ENCODE measurements around the gene CDC25B.

The CDC25B gene

DNA sequence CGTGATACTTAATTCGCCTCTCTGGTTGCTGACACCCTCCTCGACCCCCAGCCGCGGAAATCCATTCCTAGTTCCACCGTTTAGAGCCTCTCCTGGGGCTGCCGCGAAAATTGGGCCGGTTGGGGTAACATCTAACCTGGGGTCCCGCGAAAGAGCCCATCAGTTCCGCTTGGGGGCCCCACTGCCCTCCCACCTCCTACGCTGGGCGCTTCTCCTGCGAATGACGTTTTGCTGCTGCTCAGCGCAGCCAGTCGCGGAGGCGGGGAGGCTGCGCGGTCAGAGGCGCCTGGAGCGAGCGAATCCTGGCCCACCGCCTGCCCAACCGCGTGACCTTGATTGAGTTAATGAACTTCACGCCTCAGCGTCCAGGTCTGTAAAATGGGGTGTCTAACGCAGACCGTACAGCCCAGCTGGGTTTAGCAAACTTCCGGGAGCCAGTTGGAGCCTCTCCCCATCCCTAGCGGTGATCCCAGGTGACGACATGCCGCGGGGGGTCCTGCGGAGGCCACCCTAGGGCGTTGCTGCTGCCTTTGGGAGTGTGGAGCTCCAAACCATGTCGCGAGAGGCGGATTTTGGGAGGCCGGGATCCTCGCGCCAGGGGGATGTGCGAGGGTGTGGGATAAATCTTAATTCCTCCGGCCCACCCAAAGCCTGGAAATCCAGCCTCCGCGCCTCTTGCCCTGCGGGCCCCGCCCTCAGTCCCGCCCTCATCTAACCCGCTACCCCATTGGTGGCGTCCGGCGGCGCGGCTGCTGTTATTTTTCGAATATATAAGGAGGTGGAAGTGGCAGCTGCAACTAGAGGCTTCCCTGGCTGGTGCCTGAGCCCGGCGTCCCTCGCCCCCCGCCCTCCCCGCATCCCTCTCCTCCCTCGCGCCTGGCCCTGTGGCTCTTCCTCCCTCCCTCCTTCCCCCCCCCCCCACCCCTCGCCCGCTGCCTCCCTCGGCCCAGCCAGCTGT lies at the start of gene CDC25B (continued):
- TF ChIP-seq, protein P1, sequence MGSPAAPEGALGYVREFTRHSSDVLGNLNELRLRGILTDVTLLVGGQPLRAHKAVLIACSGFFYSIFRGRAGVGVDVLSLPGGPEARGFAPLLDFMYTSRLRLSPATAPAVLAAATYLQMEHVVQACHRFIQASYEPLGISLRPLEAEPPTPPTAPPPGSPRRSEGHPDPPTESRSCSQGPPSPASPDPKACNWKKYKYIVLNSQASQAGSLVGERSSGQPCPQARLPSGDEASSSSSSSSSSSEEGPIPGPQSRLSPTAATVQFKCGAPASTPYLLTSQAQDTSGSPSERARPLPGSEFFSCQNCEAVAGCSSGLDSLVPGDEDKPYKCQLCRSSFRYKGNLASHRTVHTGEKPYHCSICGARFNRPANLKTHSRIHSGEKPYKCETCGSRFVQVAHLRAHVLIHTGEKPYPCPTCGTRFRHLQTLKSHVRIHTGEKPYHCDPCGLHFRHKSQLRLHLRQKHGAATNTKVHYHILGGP (tag by site-specific recombination; IDR thresholded peaks at IDR 0.05): no peak
- TF ChIP-seq IKZF3 (tag by site-specific recombination; IDR thresholded peaks at IDR 0.05) (peak; percentile 94; the same call in 1 of the 2 replicates), GLI4 (tag by site-specific recombination; IDR thresholded peaks at IDR 0.05) (no peak), OVOL3 (tag by site-specific recombination; IDR thresholded peaks at IDR 0.05) (no peak), ZBTB48 (tag by site-specific recombination; IDR thresholded peaks at IDR 0.05) (no peak), ZNF514 (tag by site-specific recombination; IDR thresholded peaks at IDR 0.05) (no peak), ZNF549 (tag by site-specific recombination; IDR thresholded peaks at IDR 0.05) (no peak), ZNF76 (tag by site-specific recombination; IDR thresholded peaks at IDR 0.05; ENCODE audit: borderline replicate concordance, low read depth) (peak; percentile 35; the same call in 1 of the 2 replicates), ZNF302 (tag by site-specific recombination; IDR thresholded peaks at IDR 0.05; ENCODE audit: low read depth) (no peak), ZNF157 (tag by site-specific recombination; IDR thresholded peaks at IDR 0.05) (no peak), ZNF221 (tag by site-specific recombination; IDR thresholded peaks at IDR 0.05; ENCODE audit: borderline replicate concordance) (no peak), ZNF521 (tag by site-specific recombination; IDR thresholded peaks at IDR 0.05) (no peak), HOXC10 (CRISPR knock-in tag; IDR thresholded peaks at IDR 0.05) (no peak), ZNF140 (tag by site-specific recombination; IDR thresholded peaks at IDR 0.05) (no peak), ZFP41 (tag by site-specific recombination; IDR thresholded peaks at IDR 0.05; ENCODE audit: borderline replicate concordance) (no peak), ZNF24 (tag by site-specific recombination; IDR thresholded peaks at IDR 0.05) (peak; percentile 97), MZF1 (tag by site-specific recombination; IDR thresholded peaks at IDR 0.05; ENCODE audit: borderline replicate concordance) (peak; percentile 34; the same call in 1 of the 2 replicates), BCL11A (tag by site-specific recombination; IDR thresholded peaks at IDR 0.05; ENCODE audit: low read depth) (no peak), ZNF585B (tag by site-specific recombination; IDR thresholded peaks at IDR 0.05) (no peak), ZNF19 (tag by site-specific recombination; IDR thresholded peaks at IDR 0.05; ENCODE audit: low read depth) (no peak), SCRT1 (tag by site-specific recombination; IDR thresholded peaks at IDR 0.05; ENCODE audit: borderline replicate concordance) (no peak), ZEB2 (tag by site-specific recombination; IDR thresholded peaks at IDR 0.05) (peak; percentile 65), ZBTB20 (tag by site-specific recombination; IDR thresholded peaks at IDR 0.05) (no peak), ZNF426 (tag by site-specific recombination; IDR thresholded peaks at IDR 0.05) (no peak), ZNF830 (tag by site-specific recombination; IDR thresholded peaks at IDR 0.05; ENCODE audit: low read depth) (no peak), ZNF843 (tag by site-specific recombination; IDR thresholded peaks at IDR 0.05) (no peak), WT1 (tag by site-specific recombination; IDR thresholded peaks at IDR 0.05) (0 out of 2 replicates have a peak, but pooled peaks have one; percentile 60), MEIS1 (CRISPR knock-in tag; IDR thresholded peaks at IDR 0.05; ENCODE audit: borderline replicate concordance) (no peak), MYNN (tag by site-specific recombination; IDR thresholded peaks at IDR 0.05; ENCODE audit: borderline replicate concordance) (no peak)
- TF ChIP-seq, protein P2, sequence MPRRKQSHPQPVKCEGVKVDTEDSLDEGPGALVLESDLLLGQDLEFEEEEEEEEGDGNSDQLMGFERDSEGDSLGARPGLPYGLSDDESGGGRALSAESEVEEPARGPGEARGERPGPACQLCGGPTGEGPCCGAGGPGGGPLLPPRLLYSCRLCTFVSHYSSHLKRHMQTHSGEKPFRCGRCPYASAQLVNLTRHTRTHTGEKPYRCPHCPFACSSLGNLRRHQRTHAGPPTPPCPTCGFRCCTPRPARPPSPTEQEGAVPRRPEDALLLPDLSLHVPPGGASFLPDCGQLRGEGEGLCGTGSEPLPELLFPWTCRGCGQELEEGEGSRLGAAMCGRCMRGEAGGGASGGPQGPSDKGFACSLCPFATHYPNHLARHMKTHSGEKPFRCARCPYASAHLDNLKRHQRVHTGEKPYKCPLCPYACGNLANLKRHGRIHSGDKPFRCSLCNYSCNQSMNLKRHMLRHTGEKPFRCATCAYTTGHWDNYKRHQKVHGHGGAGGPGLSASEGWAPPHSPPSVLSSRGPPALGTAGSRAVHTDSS (tag by site-specific recombination; IDR thresholded peaks at IDR 0.05): no peak
- TF ChIP-seq, protein P3, sequence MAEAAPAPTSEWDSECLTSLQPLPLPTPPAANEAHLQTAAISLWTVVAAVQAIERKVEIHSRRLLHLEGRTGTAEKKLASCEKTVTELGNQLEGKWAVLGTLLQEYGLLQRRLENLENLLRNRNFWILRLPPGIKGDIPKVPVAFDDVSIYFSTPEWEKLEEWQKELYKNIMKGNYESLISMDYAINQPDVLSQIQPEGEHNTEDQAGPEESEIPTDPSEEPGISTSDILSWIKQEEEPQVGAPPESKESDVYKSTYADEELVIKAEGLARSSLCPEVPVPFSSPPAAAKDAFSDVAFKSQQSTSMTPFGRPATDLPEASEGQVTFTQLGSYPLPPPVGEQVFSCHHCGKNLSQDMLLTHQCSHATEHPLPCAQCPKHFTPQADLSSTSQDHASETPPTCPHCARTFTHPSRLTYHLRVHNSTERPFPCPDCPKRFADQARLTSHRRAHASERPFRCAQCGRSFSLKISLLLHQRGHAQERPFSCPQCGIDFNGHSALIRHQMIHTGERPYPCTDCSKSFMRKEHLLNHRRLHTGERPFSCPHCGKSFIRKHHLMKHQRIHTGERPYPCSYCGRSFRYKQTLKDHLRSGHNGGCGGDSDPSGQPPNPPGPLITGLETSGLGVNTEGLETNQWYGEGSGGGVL (tag by site-specific recombination; IDR thresholded peaks at IDR 0.05): peak; percentile 61; the same call in 1 of the 2 replicates
- TF ChIP-seq, protein P4, sequence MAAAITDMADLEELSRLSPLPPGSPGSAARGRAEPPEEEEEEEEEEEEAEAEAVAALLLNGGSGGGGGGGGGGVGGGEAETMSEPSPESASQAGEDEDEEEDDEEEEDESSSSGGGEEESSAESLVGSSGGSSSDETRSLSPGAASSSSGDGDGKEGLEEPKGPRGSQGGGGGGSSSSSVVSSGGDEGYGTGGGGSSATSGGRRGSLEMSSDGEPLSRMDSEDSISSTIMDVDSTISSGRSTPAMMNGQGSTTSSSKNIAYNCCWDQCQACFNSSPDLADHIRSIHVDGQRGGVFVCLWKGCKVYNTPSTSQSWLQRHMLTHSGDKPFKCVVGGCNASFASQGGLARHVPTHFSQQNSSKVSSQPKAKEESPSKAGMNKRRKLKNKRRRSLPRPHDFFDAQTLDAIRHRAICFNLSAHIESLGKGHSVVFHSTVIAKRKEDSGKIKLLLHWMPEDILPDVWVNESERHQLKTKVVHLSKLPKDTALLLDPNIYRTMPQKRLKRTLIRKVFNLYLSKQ (tag by site-specific recombination; IDR thresholded peaks at IDR 0.05; ENCODE audit: borderline replicate concordance): no peak
- TF ChIP-seq, protein P5, sequence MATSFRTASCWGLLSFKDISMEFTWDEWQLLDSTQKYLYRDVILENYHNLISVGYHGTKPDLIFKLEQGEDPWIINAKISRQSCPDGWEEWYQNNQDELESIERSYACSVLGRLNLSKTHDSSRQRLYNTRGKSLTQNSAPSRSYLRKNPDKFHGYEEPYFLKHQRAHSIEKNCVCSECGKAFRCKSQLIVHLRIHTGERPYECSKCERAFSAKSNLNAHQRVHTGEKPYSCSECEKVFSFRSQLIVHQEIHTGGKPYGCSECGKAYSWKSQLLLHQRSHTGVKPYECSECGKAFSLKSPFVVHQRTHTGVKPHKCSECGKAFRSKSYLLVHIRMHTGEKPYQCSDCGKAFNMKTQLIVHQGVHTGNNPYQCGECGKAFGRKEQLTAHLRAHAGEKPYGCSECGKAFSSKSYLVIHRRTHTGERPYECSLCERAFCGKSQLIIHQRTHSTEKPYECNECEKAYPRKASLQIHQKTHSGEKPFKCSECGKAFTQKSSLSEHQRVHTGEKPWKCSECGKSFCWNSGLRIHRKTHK (tag by site-specific recombination; IDR thresholded peaks at IDR 0.05): no peak

Measured in HEK293 (cell line).